ENCODE results near the gene SMIM31. TPM values are rescaled to one million over a fixed set of nuclear protein-coding genes. Genes with fewer than 3 reads are reported as not detected.

The SMIM31 gene
- total RNA-seq, 1 donor from 2014 or later: not detected

Other genes with a start within 250 kb of the SMIM31 start
- gene APELA, start 123.0 kb downstream of the SMIM31 start, total RNA-seq: not detected
- gene TRIM61, start 223.5 kb downstream of the SMIM31 start, total RNA-seq: 2.2 TPM

Data from Right ventricle myocardium inferior (tissue), 1 donor.